Hepatocyte (in vitro differentiated cells): Measurements from ENCODE around the gene FAM222B. TPM values are rescaled to one million over a fixed set of nuclear protein-coding genes. Genes with fewer than 3 reads are reported as not detected.
"Not testable (repeated sequence)": the region's sequence is repeated elsewhere in the genome, so short reads cannot be mapped to it uniquely, and the experiment has no call there.

Source experiments
- DNase-seq: peaks from one replicate; pipeline ENCODE4 v3.0.0-alpha.2; 2016; ENCODE audit warnings: low spot score
- H2AFZ ChIP-seq: fragments of 200-600 bp; sonication (generic); 2 replicates; pipeline ENCODE4 v1.6.0; 2016; ENCODE audit warnings: antibody characterized with exemption, mild to moderate bottlenecking
- H3K27ac ChIP-seq: fragments of 200-600 bp; sonication (generic); 2 replicates; pipeline ENCODE4 v1.5.1; 2016; ENCODE audit warnings: mild to moderate bottlenecking
- H3K27me3 ChIP-seq: fragments of 200-600 bp; sonication (generic); 2 replicates; pipeline ENCODE4 v1.6.1; 2016
- H3K36me3 ChIP-seq: fragments of 200-600 bp; sonication (generic); replicated peaks from 2 replicates; pipeline ENCODE4 v1.5.1; 2016; ENCODE audit warnings: low read depth; ENCODE audit not compliant: insufficient read depth
- H3K4me1 ChIP-seq: fragments of 200-600 bp; sonication (generic); 2 replicates; pipeline ENCODE4 v1.5.1; 2016; ENCODE audit warnings: mild to moderate bottlenecking, moderate library complexity; ENCODE audit not compliant: insufficient read depth
- H3K4me2 ChIP-seq: fragments of 200-600 bp; sonication (generic); 2 replicates; pipeline ENCODE4 v1.6.0; 2016
- H3K4me3 ChIP-seq: fragments of 200-600 bp; sonication (generic); 2 replicates; pipeline ENCODE4 v1.5.1; 2016; ENCODE audit warnings: mild to moderate bottlenecking
- H3K79me2 ChIP-seq: fragments of 200-600 bp; sonication (generic); 2 replicates; pipeline ENCODE4 v1.6.0; 2017; ENCODE audit warnings: mild to moderate bottlenecking
- H3K9me2 ChIP-seq: fragments of 200-600 bp; sonication (generic); replicated peaks from 2 replicates; pipeline ENCODE4 v1.6.0; 2017; ENCODE audit warnings: mild to moderate bottlenecking; ENCODE audit not compliant: insufficient read depth
- H3K9me3 ChIP-seq: fragments of 200-600 bp; sonication (generic); 2 replicates; pipeline ENCODE4 v1.5.1; 2016; ENCODE audit warnings: low read depth, mild to moderate bottlenecking
- H4K20me1 ChIP-seq: fragments of 200-600 bp; sonication (generic); 2 replicates; pipeline ENCODE4 v1.6.0; 2016; ENCODE audit warnings: mild to moderate bottlenecking; ENCODE audit not compliant: insufficient read depth, poor library complexity, severe bottlenecking
- EZH2 ChIP-seq: fragments of 200-600 bp; sonication (generic); IDR thresholded peaks from 2 replicates; pipeline ENCODE4 v1.6.1; 2016; ENCODE audit warnings: antibody characterized with exemption, mild to moderate bottlenecking, borderline replicate concordance
- EZH2phosphoT487 ChIP-seq: fragments of 200-600 bp; sonication (generic); IDR thresholded peaks from one replicate; pipeline ENCODE4 v1.6.1; 2018; ENCODE audit warnings: antibody characterized with exemption, mild to moderate bottlenecking, low read depth, moderate library complexity; ENCODE audit not compliant: unreplicated experiment, severe bottlenecking
- WGBS: methylation state at CpG from one replicate; pipeline ENCODE4 v1.1.6; 2016; ENCODE audit warnings: low lambda C conversion rate; ENCODE audit errors: missing lambda C conversion rate; 5-methylcytosine and 5-hydroxymethylcytosine counted together
- polyA plus RNA-seq: library from polyadenylated mRNA; unstranded; fragments of >200 nt; fragmentation: Nextera tagmentation; extraction: Ambion mirVana; gene quantifications from 2 replicates; pipeline ENCODE4 v1.2.1, GENCODE V29; 2016
- total RNA-seq: library from RNA; depleted of rRNA; stranded (reverse); fragments of >200 nt; gene quantifications from 2 replicates; pipeline ENCODE4 v1.2.3, GENCODE V29; 2014
- TF ChIP-seq, protein P1 (sequence below): fragments of 200-600 bp; sonication (generic); IDR thresholded peaks from 2 replicates; pipeline ENCODE4 v1.5.1; 2016; ENCODE audit warnings: antibody characterized with exemption, mild to moderate bottlenecking; ENCODE audit not compliant: poor library complexity

FAM222B gene
- total and polyA plus RNA-seq, 2 experiments from 2014 or later: 7.9 to 36.0 TPM

DNA sequence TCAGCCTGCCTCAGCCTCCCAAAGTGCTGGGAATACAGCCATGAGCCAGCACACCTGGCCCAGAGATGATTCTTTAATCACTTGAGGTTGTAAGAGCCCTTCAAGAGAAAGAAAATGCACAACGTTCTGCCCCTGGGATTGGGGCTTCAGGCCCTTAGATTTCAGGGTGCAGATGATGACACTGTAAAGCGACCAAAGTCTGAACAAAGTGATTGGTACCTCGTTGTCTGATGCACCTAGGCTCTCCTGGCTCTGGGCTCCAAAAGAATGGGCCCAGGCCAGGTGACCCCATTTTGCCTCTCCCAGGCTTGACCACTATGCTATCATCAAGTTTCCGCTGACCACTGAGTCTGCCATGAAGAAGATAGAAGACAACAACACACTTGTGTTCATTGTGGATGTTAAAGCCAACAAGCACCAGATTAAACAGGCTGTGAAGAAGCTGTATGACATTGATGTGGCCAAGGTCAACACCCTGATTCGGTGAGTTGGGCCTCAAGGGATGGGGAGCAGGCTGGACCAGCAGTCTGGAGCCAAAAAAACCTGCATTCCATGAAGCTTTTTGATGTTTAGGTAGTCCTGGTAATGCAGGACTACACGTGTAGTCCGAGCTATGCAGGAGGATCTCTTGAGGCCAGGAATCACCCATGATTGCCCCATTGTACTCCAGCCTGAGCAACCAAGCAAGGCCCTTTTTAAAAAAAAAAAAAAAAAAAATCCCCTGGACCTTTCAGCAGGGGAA lies 120.0 kb downstream of the FAM222B start:
- Histone ChIP-seq H3K4me2 (peak overlapping the region; percentile 98), H3K27ac (no peak overlapping the region), H3K4me1 (peaks cover 42% of the 10 kb centered on the region), H3K9me2 (no peaks in the 10 kb centered on the region), H3K9me3 (no peaks in the 10 kb centered on the region), H2AFZ (no peak overlapping the region), H3K36me3 (no peaks in the 10 kb centered on the region), H3K4me3 (no peak overlapping the region), H3K79me2 (peaks cover 33% of the 10 kb centered on the region), H4K20me1 (peaks cover 34% of the 10 kb centered on the region), H3K27me3 (no peaks in the 10 kb centered on the region)
- TF ChIP-seq, protein P1, sequence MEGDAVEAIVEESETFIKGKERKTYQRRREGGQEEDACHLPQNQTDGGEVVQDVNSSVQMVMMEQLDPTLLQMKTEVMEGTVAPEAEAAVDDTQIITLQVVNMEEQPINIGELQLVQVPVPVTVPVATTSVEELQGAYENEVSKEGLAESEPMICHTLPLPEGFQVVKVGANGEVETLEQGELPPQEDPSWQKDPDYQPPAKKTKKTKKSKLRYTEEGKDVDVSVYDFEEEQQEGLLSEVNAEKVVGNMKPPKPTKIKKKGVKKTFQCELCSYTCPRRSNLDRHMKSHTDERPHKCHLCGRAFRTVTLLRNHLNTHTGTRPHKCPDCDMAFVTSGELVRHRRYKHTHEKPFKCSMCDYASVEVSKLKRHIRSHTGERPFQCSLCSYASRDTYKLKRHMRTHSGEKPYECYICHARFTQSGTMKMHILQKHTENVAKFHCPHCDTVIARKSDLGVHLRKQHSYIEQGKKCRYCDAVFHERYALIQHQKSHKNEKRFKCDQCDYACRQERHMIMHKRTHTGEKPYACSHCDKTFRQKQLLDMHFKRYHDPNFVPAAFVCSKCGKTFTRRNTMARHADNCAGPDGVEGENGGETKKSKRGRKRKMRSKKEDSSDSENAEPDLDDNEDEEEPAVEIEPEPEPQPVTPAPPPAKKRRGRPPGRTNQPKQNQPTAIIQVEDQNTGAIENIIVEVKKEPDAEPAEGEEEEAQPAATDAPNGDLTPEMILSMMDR: no peak
- no peak for TF ChIP-seq EZH2phosphoT487
- no peak for TF ChIP-seq EZH2
- no peak for DNase-seq
- 83% methylated on average over 7 of the region's 7 CpGs for WGBS

- Histone ChIP-seq H3K27ac (peak overlapping the region; percentile 94), H3K4me1 (peaks cover 49% of the 10 kb centered on the region), H3K4me2 (peak overlapping the region; percentile 98), H3K79me2 (peaks cover 49% of the 10 kb centered on the region), H3K4me3 (peak overlapping the region; percentile 95), H4K20me1 (peaks cover 39% of the 10 kb centered on the region)
- H3K27me3 ChIP-seq, H3K9me2 ChIP-seq, DNase-seq, H2AFZ ChIP-seq, H3K36me3 ChIP-seq, H3K9me3 ChIP-seq: not testable (repeated sequence)
- 24% methylated on average over 19 of the region's 19 CpGs for WGBS
Measured at GRCh38 chr17:28720997-28721329, 121.6 kb downstream of the FAM222B start.

DNA sequence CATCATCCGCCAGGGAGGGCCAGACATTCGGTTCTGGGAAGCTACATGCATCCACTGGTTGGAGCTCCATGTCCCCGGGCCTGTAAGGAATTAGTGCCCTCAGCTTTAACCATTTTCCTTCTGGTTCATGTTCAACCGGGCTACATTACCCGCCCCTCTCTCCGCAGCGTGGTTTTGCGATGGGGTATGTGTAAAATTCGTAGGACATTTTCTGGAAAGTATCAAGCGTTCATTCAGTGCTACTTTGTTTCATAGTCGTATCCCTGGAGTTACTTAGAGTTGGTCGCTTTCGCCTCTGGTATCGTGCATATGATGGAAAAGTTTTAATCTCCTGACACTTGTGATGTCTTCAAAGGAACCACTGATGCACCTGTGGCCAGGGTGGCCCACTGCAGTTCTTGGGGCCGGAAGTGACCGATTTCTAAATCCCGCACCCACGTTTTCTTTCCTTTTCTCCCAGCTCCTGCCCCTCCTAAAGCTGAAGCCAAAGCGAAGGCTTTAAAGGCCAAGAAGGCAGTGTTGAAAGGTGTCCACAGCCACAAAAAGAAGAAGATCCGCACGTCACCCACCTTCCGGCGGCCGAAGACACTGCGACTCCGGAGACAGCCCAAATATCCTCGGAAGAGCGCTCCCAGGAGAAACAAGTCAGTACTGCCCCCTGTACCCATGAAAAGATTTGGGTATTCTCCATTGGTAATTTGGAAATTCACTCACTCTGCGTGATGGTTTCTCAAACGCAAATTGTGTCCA lies 122.2 kb downstream of the FAM222B start:
- Histone ChIP-seq H3K4me3 (peak overlapping the region; percentile 95), H3K79me2 (peaks cover 54% of the 10 kb centered on the region), H4K20me1 (peaks cover 39% of the 10 kb centered on the region), H3K9me3 (no peaks in the 10 kb centered on the region), H2AFZ (no peak overlapping the region), H3K27me3 (no peaks in the 10 kb centered on the region), H3K27ac (peak overlapping the region; percentile 94), H3K9me2 (no peaks in the 10 kb centered on the region), H3K4me1 (peaks cover 48% of the 10 kb centered on the region), H3K4me2 (peak overlapping the region; percentile 98), H3K36me3 (no peaks in the 10 kb centered on the region)
- no peak for DNase-seq
- no peak for TF ChIP-seq EZH2
- TF ChIP-seq, protein P1: peak; percentile 19
- no peak for TF ChIP-seq EZH2phosphoT487
- 3% methylated on average over 30 of the region's 30 CpGs for WGBS

DNA sequence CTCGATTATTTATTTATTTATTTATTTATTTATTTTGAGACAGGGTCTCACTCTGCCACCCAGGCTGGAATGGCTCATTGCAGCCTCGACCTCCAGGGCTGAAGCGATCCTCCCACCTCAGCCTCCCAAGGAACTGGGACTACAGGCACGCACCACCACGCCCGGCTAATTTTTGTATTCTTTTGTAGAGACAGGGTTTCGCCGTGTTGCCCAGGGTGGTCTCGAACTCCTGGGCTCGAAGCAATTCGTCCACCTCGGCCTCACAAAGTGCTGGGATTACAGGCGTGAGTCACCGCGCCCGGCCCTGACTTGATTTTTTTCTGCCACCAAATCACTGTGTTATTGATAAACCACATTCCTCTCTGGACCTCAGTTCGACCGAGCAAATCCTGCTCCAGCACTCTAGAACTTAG lies 123.6 kb downstream of the FAM222B start:
- peaks cover 36% of the 10 kb centered on the region for H4K20me1 ChIP-seq
- H3K79me2 ChIP-seq: peaks cover 56% of the 10 kb centered on the region
- no peak for DNase-seq
- H3K9me3 ChIP-seq: no peaks in the 10 kb centered on the region
- H3K36me3 ChIP-seq: no peaks in the 10 kb centered on the region
- no peaks in the 10 kb centered on the region for H3K9me2 ChIP-seq
- no peak for TF ChIP-seq EZH2
- TF ChIP-seq, protein P1: no peak
- TF ChIP-seq EZH2phosphoT487: no peak
- H3K4me3 ChIP-seq: no peak overlapping the region
- WGBS: 34% methylated on average over 18 of the region's 18 CpGs
- H2AFZ ChIP-seq: no peak overlapping the region
- H3K4me1 ChIP-seq: peaks cover 39% of the 10 kb centered on the region
- no peaks in the 10 kb centered on the region for H3K27me3 ChIP-seq
- H3K4me2 ChIP-seq: peak overlapping the region; percentile 88
- H3K27ac ChIP-seq: peak overlapping the region; percentile 94
